ENCODE results near the gene KLF15. TPM values are rescaled to one million over a fixed set of nuclear protein-coding genes. Genes with fewer than 3 reads are reported as not detected.

The KLF15 gene
- polyA plus RNA-seq (0.46 TPM in 1 of 2 replicates, not detected in the other), polyA minus RNA-seq (0.46 and 0.49 TPM in 2 replicates)

GRCh38 chr3:126357295-126358037, at the start of gene KLF15:
KLF15 (minus strand) TSS chr3:126357408; CDS start chr3:126352922, 4,486 bp downstream.
- Histone ChIP-seq H4K20me1 (ENCODE audit: insufficient read depth) (no peaks in the 10 kb centered on the region), H3K36me3 (ENCODE audit: insufficient read depth, low read length) (no peaks in the 10 kb centered on the region), H3F3A (ENCODE audit: insufficient read depth, low read length, poor library complexity, severe bottlenecking) (no peaks in the 10 kb centered on the region)

DNA sequence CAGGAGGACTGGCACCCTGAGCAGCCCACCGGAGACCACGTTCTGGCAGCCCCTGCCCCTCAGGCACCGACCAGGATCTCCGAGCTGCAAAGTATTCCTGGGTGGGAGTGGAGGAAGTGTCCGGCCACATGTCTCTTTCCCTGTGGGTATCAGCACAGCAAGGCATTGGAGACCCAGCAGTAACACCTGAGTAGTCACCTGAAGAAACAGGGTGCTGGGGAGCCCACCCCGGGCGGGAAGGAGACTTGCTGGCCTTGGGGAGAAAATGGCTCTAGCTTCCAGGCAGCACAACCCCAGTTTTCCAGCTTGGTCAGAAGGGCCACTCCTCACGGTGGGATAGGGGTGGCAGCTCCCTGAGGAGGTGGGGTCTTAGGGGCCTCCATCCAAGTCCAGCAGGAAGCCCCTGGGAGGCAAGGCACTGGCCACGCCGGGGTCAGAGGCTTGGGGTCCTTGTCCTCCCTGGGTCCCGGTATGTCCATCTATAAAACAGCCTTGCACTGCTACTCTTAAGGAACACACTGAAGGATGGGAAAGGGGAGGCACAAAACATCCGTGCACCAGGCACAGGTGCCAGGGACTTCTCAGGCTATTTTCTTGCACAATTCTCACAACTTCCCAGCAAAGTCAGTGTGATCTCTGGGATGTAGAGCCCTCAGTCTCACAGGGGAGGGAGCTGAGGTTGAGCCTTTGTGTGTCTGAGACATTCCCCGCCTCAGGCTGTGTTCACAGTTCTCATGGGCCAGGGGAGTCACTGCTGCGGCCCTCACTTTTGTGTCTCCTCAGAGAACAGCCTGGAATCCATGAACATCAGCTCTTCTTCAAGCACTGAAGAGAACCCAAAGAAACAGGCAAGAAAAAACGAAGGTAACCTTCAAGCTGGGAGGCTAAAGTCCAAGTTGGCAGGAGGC, 49.4 kb upstream of the KLF15 start:
- Histone ChIP-seq H3K27me3 (ENCODE audit: insufficient read depth, low read depth, low read length) (no peaks in the 10 kb centered on the region), H3K36me3 (ENCODE audit: insufficient read depth, low read length) (no peaks in the 10 kb centered on the region), H3K9me3 (ENCODE audit: low read length) (no peaks in the 10 kb centered on the region), H3K9me2 (ENCODE audit: insufficient read depth, low read length) (no peaks in the 10 kb centered on the region), H4K20me1 (ENCODE audit: insufficient read depth) (no peaks in the 10 kb centered on the region), H3F3A (ENCODE audit: insufficient read depth, low read length, poor library complexity, severe bottlenecking) (no peaks in the 10 kb centered on the region), H2AFZ (ENCODE audit: low read depth, low read length) (no peak overlapping the region), H3K4me2 (ENCODE audit: low read length) (no peak overlapping the region), H3K27ac (ENCODE audit: low read length) (no peak overlapping the region), H3K4me3 (ENCODE audit: low read length) (no peak overlapping the region), H3K79me2 (replicated peaks; ENCODE audit: insufficient read depth, low read length) (no peaks in the 10 kb centered on the region), H3K9ac (ENCODE audit: low read length) (no peak overlapping the region)
- TF ChIP-seq EP300 (conservative IDR thresholded peaks at IDR 0.05; ENCODE audit: poor library complexity, severe bottlenecking), result no peak

More at GRCh38 chr3:126357295-126358037, at the start of gene KLF15:
- Histone ChIP-seq H3K9ac (ENCODE audit: low read length) (peak within 1 kb of the TSS; percentile 48), H2AFZ (ENCODE audit: low read depth, low read length) (no peak within 1 kb of the TSS), H3K9me3 (ENCODE audit: low read length) (no peaks in the 10 kb centered on the region), H3K27me3 (ENCODE audit: insufficient read depth, low read depth, low read length) (peaks cover 31% of the 10 kb centered on the region), H3K27ac (ENCODE audit: low read length) (no peak within 1 kb of the TSS), H3K4me3 (ENCODE audit: low read length) (peak within 1 kb of the TSS; percentile 77), H3K79me2 (replicated peaks; ENCODE audit: insufficient read depth, low read length) (no peaks in the 10 kb centered on the region), H3K9me2 (ENCODE audit: insufficient read depth, low read length) (no peaks in the 10 kb centered on the region), H3K4me2 (ENCODE audit: low read length) (peak within 1 kb of the TSS; percentile 84)
- peak; percentile 42 for TF ChIP-seq MXI1 (conservative IDR thresholded peaks at IDR 0.05; ENCODE audit: poor library complexity, severe bottlenecking)
- TF ChIP-seq EP300 (conservative IDR thresholded peaks at IDR 0.05; ENCODE audit: poor library complexity, severe bottlenecking), result no peak
- no peak for TF ChIP-seq RAD21 (conservative IDR thresholded peaks at IDR 0.05)
- no peak for TF ChIP-seq SMC3 (conservative IDR thresholded peaks at IDR 0.05; ENCODE audit: poor library complexity)
- TF ChIP-seq CTCF (IDR thresholded peaks at IDR 0.05; ENCODE audit: poor library complexity, severe bottlenecking), result no peak
- no peak for TF ChIP-seq TAF1 (IDR thresholded peaks at IDR 0.05; ENCODE audit: low read depth)
- TF ChIP-seq, protein P1, sequence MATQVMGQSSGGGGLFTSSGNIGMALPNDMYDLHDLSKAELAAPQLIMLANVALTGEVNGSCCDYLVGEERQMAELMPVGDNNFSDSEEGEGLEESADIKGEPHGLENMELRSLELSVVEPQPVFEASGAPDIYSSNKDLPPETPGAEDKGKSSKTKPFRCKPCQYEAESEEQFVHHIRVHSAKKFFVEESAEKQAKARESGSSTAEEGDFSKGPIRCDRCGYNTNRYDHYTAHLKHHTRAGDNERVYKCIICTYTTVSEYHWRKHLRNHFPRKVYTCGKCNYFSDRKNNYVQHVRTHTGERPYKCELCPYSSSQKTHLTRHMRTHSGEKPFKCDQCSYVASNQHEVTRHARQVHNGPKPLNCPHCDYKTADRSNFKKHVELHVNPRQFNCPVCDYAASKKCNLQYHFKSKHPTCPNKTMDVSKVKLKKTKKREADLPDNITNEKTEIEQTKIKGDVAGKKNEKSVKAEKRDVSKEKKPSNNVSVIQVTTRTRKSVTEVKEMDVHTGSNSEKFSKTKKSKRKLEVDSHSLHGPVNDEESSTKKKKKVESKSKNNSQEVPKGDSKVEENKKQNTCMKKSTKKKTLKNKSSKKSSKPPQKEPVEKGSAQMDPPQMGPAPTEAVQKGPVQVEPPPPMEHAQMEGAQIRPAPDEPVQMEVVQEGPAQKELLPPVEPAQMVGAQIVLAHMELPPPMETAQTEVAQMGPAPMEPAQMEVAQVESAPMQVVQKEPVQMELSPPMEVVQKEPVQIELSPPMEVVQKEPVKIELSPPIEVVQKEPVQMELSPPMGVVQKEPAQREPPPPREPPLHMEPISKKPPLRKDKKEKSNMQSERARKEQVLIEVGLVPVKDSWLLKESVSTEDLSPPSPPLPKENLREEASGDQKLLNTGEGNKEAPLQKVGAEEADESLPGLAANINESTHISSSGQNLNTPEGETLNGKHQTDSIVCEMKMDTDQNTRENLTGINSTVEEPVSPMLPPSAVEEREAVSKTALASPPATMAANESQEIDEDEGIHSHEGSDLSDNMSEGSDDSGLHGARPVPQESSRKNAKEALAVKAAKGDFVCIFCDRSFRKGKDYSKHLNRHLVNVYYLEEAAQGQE (IDR thresholded peaks at IDR 0.05; ENCODE audit: borderline replicate concordance), result no peak

All from neural cell (in vitro differentiated cells).